ENCODE data around the gene FOXI2.

DNA sequence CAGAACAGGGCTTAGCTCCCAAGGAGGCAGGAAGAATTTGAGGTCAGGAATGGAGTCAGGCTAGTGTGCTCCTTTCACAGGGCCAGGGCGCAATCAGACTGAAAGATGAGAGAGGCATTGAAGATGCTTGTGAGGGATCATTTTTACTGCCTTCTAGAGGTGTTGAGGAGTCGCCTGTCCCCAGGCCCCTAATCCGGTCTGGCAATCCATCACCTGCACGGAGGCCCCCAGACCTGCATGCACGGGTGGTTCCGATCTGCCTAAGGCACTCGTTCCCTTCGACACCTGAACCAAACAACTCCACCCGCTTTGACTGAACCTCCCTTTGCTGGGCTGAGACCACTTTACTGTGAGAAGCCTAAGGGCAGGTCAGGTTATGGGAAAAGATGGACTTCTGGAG lies 8.0 kb downstream of the FOXI2 start:
- no peak for TF ChIP-seq EZH2phosphoT487 (IDR thresholded peaks at IDR 0.05; ENCODE audit: low read depth, severe bottlenecking, unreplicated experiment)
- TF ChIP-seq, protein P1, sequence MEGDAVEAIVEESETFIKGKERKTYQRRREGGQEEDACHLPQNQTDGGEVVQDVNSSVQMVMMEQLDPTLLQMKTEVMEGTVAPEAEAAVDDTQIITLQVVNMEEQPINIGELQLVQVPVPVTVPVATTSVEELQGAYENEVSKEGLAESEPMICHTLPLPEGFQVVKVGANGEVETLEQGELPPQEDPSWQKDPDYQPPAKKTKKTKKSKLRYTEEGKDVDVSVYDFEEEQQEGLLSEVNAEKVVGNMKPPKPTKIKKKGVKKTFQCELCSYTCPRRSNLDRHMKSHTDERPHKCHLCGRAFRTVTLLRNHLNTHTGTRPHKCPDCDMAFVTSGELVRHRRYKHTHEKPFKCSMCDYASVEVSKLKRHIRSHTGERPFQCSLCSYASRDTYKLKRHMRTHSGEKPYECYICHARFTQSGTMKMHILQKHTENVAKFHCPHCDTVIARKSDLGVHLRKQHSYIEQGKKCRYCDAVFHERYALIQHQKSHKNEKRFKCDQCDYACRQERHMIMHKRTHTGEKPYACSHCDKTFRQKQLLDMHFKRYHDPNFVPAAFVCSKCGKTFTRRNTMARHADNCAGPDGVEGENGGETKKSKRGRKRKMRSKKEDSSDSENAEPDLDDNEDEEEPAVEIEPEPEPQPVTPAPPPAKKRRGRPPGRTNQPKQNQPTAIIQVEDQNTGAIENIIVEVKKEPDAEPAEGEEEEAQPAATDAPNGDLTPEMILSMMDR (IDR thresholded peaks at IDR 0.05; ENCODE audit: poor library complexity): no peak
